ENCODE results near the gene AMZ1. TPM values are rescaled to one million over a fixed set of nuclear protein-coding genes. Genes with fewer than 3 reads are reported as not detected.

Gene AMZ1
- total RNA-seq, 2 donors from 2014 or later, result 0.62 TPM; not detected in 1

GRCh38 chr7:2732959-2733584 lies 45.1 kb downstream of the AMZ1 start:
- Histone ChIP-seq H3K36me3 (no peaks in the 10 kb centered on the region), H3K9me3 (no peaks in the 10 kb centered on the region), H3K4me3 (no peak overlapping the region), H3K4me1 (replicated peaks) (peaks cover 10% of the 10 kb centered on the region), H3K27ac (peak overlapping the region; percentile 31 to 43), H3K27me3 (replicated peaks; ENCODE audit: insufficient read depth) (no peaks in the 10 kb centered on the region)
- DNase-seq (ENCODE audit: low spot score), result peak; percentile 89
- WGBS, result 34% methylated on average over 18 of the region's 18 CpGs
- intact Hi-C loops (cut with DNase I), result loop anchor here (5.0 kb wide), 1 partner anchor 64 kb away; no protein-coding TSS in a partner anchor
- TF ChIP-seq CTCF (IDR thresholded peaks at IDR 0.05) (peak in 1 of 4 experiments; percentile 16), POLR2AphosphoS5 (IDR thresholded peaks at IDR 0.05) (peak; percentile 94), POLR2A (IDR thresholded peaks at IDR 0.05) (no peak)

GRCh38 chr7:2734084-2734686 lies 46.2 kb downstream of the AMZ1 start:
- 86% methylated on average over 24 of the region's 24 CpGs for WGBS
- H3K27ac ChIP-seq, result peak overlapping the region in 1 of 2 donors; percentile 43
- intact Hi-C loops (cut with DNase I), result loop anchor here (5.0 kb wide), 1 partner anchor 63 kb away; no protein-coding TSS in a partner anchor
- no peak for DNase-seq (ENCODE audit: low spot score)
- TF ChIP-seq CTCF (IDR thresholded peaks at IDR 0.05) (no peak), POLR2AphosphoS5 (IDR thresholded peaks at IDR 0.05) (no peak), POLR2A (IDR thresholded peaks at IDR 0.05) (no peak)
- H3K4me1 ChIP-seq (replicated peaks), result peaks cover 10% of the 10 kb centered on the region
- H3K4me3 ChIP-seq, result no peak overlapping the region
- no peaks in the 10 kb centered on the region for H3K27me3 ChIP-seq (replicated peaks; ENCODE audit: insufficient read depth)
- H3K9me3 ChIP-seq, result no peaks in the 10 kb centered on the region
- H3K36me3 ChIP-seq, result no peaks in the 10 kb centered on the region

- H3K27me3 ChIP-seq (replicated peaks; ENCODE audit: insufficient read depth), result no peaks in the 10 kb centered on the region
- peaks cover 10% of the 10 kb centered on the region for H3K4me1 ChIP-seq (replicated peaks)
- no peak for DNase-seq (ENCODE audit: low spot score)
- H3K4me3 ChIP-seq, result no peak overlapping the region
- no peaks in the 10 kb centered on the region for H3K36me3 ChIP-seq
- TF ChIP-seq CTCF (IDR thresholded peaks at IDR 0.05) (no peak), POLR2A (IDR thresholded peaks at IDR 0.05) (no peak), POLR2AphosphoS5 (IDR thresholded peaks at IDR 0.05) (peak; percentile 18)
- peak overlapping the region in 1 of 2 donors; percentile 43 for H3K27ac ChIP-seq
- intact Hi-C loops (cut with DNase I), result loop anchor here (5.0 kb wide), 1 partner anchor 62 kb away; no protein-coding TSS in a partner anchor
- no peaks in the 10 kb centered on the region for H3K9me3 ChIP-seq
- 41% methylated on average over 33 of the region's 33 CpGs for WGBS
These were observed 47.0 kb downstream of the AMZ1 start for GRCh38 chr7:2734751-2735571.

GRCh38 chr7:2735744-2736143 lies 47.7 kb downstream of the AMZ1 start:
- Histone ChIP-seq H3K27me3 (replicated peaks; ENCODE audit: insufficient read depth) (no peaks in the 10 kb centered on the region), H3K4me1 (replicated peaks) (peaks cover 5% of the 10 kb centered on the region), H3K27ac (no peak overlapping the region), H3K9me3 (no peaks in the 10 kb centered on the region), H3K4me3 (no peak overlapping the region), H3K36me3 (no peaks in the 10 kb centered on the region)
- TF ChIP-seq CTCF (IDR thresholded peaks at IDR 0.05), result no peak
- TF ChIP-seq POLR2A (IDR thresholded peaks at IDR 0.05), result no peak
- TF ChIP-seq POLR2AphosphoS5 (IDR thresholded peaks at IDR 0.05), result no peak
- 79% methylated on average over 13 of the region's 13 CpGs for WGBS
- intact Hi-C loops (cut with DNase I), result no loop called here
- DNase-seq (ENCODE audit: low spot score), result no peak

Measured in prostate gland (tissue), 2 donors.